HG02870 (cell line): ENCODE results near the gene EXT2.

Source experiments
- ATAC-seq: cut with Tn5 transposase; IDR thresholded peaks from one replicate; pipeline ENCODE4 v1.9.1; 2021; ENCODE audit warnings: mild to moderate bottlenecking, moderate library complexity; ENCODE audit not compliant: unreplicated experiment

EXT2 gene

DNA sequence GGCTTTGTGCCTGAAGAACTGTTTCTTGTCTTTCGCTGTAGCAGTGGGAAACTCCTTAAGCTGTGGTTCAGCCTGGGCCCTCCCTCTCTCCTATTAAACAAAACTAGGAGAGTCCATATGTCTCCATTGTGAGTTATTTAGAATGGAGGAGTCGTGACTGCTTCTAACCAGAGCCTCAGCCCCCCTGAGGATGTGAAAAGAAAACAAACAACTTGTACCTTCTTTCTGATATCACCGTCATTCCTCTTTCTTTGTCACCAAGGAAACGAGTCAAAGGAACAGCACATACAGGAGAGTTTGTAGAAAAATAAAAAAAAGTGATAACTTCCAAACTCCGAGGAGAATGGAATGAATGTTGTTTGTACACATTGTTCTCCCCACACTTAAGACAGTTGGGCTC is 11.6 kb upstream of the EXT2 start:
- ATAC-seq = no peak

DNA sequence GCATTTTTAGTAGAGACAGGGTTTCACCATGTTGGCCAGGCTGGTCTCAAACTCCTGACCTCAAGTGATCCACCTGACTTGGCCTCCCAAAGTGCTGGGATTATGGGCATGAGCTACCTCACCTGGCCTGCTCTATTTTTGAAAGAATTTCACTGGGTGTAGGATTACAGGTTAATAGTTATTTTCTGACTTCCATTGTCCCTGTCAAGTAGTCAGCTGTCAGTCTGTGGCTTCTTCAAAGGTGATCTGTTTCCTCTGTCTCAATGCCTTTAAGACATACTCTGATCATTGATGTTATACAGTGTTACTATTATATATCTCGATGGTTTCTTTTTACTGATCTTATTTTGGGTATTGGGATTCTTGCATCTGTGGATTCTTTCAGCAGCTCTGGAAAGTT is 10.1 kb upstream of the EXT2 start:
- no peak for ATAC-seq

DNA sequence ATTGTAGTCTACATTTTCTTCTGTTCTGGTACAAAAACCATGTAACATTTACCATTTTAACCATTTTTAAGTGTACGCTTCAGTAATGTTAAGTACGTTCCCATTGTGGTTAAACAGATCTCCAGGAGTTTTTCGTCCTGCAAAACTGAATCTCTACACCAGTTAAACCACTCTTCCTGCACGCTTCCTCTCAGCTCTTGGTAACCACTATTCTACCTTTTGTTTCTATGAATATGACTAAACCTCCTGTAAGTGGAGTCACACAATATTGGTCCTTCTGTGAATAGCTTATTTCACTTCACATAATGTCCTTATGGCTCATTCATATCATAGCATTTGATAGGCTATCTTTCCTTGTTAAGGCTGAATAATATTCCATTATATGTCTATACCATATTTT is 7.1 kb upstream of the EXT2 start:
- ATAC-seq = no peak

DNA sequence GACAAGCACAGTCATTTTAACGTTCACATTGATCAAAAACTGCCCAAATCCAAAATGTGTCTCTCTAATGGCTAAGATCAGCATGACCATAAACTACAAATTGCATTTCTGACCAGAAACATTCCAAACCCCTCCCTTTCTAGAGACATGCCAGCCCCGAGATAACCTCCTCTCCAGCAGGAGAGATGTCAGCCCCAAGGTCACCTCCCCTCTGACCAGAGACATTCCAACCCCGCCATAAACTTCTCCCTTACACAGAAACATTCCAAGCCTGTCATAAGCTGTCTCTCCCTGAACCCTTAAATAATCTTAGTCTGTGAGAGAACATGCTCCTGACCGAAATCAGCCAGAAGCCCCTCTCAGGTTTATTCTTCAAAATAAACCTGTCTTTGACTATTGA is 6.6 kb upstream of the EXT2 start:
- no peak for ATAC-seq

DNA sequence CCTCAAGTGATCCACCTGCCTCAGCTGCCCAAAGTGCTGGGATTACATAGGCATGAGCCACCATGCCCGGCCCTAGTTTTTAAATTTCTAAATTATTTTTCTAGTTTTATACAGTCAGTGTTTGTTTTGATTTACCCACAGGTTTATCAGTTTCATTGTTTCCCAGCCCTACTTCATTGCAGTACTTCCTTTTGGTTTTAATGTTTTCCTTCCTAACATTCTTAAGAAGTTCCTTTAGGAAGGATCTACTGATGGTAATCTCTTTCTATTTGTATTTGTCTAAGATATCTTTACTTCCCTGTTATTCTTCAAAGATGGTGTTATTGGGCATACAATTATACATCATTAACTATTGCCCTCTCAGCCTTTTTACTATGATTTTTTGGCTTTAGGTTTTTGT is 4.9 kb upstream of the EXT2 start:
- ATAC-seq = no peak

DNA sequence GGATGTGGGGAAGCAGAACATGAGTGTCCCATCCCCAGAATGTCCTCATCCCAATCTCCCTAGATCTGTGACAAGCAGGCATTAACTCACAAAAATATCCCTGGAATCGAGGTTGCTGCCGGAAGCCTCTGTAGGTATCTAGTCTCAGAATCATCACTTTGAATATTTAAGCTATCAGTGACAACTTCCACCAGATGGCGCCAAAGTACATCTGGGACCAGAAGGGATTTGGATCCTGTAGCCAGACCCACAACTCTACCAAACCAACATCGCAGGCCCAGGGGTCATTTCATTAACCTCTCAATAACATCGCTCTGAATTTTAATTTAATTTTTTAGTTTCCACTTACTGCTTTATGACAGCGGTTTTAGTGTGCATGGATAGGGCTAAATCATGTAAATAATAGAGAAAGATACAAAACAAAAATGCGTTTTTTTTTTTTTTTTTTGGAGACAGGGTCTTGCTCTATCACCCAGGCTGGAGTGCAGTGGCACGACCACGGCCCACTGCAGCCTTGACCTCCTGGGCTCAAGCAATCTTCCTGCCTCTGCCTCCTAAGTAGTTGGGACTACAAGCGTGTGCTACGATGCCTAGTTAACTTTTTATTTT is 1.1 kb upstream of the EXT2 start:
- ATAC-seq = peak; percentile 47

DNA sequence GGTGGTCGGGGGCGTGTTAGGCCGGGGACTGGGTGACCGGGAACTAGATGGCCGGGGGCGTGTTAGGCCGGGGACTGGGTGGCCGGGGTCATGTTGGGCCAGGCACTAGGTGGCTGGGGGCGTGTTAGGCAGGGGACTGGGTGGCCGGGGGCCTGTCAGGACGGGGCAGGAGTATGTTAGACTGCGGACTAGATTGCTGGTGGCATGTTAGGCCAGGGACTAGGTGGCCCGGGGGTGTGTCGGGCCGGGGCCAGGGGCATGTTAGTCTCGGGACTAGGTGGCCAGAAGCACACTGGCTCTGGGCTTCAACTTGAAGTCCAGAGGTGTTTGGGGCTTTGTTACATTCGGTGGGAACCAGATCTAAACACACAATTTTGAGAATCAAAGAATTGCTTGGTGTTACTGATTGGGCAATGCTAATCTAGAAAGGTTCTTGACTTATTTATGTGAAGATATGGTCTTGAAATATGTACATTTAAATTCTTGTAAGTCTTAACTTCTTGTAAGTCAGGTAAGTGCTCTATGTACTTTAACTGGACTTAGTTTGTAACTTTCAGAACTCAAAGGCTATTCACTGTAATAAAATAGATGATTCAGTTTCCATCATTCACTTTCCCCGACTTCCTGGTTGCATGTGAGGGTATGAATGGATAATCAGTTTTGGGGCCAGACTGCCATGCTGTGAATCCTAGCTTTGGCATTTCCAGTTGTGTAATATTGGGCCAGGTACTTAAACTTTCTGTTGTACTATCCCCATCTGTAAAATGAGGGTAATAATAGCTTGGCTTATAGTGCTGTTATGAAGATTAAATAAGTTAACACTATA is 1.1 kb downstream of the EXT2 start:
- no peak for ATAC-seq

DNA sequence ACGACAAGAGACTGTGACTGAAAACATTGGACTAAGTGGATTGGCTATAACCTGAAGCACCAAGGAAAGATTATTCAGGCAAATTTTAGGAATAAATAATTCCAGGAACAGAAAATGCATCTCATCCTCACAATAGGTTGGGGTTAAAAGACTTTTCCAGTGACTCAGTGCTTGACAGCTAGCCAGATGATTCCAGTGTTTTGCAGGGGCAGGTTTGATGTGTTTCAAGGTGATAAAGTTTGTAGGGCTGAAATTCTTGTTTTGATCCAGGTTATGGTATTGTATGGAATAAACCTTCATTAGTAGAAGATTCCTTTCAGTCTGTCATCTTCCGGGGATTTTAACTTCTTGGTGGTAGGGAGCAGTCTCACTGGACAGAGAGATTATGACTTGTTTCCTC is 2.3 kb downstream of the EXT2 start:
- ATAC-seq = no peak

DNA sequence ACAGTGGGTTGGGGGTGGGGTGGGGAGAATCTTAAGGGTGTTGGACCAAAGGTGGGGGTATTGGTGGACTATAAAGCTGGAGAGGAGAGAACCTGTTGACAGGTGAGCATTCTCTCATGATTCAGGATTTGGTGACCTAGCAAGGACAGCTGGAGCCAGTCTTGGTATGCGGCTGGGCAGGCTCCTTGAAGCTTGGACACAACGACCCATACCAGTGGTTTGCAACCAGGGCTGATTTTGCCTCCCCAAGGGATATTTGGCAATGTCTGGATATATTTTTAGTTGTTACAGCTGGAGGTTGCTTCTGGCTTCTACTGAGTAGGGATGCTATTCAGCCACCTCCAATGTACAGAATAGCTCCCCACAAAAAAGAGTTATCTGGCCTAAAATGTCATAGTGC is 5.6 kb downstream of the EXT2 start:
- no peak for ATAC-seq

DNA sequence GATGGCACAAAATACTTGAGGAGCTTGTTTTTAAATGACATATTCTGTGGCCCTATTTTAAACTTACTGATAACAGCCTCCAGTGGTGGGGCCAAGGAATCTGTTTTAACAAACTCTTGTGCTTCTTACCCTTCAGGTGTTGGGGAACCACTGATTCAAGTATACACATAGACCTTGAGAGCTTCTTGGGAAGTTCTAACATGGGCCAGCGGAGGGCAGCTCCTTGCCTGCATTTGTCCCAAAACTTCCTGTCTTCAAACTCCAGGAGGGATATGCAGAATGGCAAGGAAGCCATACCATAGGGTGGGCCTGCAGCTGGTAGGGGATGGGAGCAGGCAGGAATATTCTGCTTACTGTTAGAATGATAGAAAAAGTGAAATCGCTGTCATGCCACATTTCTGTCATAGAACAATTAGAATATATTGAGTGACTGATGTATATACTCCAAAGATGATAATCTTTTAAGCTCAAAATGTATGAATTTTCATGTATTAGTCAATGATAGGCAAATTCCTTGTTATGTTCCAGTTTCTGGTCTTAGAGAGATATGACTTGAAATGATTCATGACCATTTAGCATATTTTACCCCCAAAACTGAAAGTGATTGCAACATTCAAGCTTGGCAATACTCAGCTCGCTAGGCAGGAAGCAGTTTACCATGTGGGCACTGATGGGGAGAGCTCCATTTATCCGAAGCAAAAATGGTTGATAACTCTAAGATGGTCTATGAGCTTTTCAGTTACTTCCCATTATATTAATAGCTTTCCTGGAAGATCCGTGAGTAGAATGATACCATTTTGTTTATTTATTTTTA is 9.2 kb downstream of the EXT2 start:
- ATAC-seq = no peak

DNA sequence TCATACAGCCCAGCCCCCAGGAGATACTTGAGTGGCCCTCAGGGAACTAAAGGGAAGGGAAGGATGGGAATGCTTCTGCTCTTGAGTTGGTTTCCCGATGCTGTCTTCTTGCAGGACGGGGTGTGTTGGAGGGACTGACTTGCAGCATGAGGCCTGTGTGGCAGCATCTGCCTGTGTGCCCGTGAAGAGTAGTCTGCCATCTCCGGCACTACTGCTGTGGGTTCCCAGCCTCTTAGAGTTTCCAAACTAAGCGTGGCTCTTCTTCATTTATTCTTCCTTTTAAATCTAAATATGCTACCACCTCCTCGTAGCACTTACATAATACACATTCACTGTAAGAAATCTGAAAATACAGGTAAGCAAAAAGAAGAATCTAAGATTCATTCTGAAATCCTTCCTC is 12.8 kb downstream of the EXT2 start:
- ATAC-seq = no peak

DNA sequence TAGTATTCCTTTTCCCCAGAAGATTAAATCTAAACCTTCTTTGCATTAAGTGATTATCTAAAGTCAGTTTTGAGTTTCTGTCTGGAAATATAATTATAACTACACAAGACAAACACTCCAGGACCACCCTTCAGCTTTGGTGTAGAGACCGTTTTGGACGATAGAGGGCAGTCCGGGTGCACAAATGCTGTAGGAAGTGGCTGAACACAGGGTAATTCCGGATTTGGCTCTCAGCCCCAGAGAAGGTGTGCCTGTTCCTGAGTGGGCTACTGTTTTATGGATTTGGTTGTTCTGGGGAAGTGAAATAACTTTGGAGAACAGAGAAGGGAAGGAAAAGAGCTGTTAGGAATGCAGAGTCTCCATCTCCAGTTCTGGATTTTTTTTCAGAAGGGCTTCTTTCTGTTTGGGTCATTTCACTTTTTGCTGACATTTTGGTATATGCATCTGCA is 14.8 kb downstream of the EXT2 start:
- peak; percentile 90 for ATAC-seq

DNA sequence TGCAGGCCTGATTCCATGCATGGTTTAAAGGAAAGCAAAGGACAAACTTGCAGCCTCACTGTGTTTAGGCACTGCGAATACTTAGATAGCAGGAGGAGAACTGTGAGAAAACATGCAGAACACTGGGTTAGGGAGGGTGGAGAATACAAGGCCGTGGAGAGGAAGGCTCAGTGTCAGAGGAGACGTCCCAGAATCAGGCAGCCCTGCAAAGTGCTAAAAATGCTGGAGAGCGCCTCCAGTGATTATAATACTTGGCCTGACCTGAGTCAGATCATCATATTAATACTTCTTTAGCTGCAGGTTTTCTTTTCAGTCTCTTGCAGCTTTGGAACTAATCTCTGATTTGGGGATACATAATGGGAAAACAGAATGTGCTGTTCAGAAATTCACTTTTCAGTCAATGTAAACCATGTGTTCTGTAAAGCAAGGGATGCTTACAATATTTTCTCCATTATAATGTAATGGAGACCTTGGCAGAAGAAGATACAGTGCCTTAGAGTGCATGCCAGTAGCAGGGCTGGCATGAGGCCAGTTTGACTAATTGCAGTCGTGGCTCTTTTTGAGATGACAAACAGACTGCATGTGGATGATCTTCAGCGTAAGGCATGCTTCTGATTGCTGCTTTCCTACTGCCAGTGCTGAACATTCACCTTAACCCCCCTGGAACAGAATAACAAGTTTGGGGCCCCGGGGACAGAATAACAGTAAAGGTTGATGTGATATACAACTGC is 16.8 kb downstream of the EXT2 start:
- ATAC-seq = no peak

DNA sequence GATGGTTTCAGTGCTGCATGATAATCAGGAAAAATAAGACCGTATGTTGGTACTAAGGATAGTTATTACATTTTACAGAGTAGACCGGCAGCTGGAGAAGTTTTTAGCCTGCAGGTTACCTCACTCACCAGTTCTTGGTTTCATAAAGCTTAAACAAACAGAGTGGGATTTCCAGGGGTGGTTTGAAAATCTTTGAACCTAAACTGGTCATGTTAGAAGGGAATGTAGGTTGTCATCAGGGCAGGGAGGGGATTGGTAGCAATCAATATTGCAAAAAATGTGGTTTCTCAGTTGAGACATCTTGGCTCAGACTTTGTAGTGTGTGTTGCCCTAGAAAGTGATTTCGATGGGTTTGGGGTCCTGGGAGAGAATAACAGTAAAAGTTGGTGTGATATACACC is 17.5 kb downstream of the EXT2 start:
- ATAC-seq = no peak

DNA sequence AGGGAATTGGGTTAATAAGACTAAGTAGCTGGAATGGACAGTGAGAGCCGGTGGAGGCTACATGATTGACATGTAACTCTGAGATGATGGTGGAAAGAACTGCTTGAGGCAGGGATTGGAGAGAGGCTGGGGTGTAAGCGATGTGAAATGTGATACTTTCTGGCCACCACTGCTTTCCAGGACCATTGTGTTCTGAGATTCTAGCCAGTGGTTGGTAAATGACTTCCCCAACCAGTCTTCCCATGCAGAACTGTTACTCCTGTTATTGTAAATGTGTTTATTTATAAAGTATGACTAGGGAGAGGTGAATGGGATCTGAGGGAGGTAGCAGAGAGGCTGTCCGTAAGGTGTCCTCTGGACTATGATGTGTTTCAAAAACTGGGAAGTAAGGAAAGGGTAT is 18.1 kb downstream of the EXT2 start:
- ATAC-seq = no peak

DNA sequence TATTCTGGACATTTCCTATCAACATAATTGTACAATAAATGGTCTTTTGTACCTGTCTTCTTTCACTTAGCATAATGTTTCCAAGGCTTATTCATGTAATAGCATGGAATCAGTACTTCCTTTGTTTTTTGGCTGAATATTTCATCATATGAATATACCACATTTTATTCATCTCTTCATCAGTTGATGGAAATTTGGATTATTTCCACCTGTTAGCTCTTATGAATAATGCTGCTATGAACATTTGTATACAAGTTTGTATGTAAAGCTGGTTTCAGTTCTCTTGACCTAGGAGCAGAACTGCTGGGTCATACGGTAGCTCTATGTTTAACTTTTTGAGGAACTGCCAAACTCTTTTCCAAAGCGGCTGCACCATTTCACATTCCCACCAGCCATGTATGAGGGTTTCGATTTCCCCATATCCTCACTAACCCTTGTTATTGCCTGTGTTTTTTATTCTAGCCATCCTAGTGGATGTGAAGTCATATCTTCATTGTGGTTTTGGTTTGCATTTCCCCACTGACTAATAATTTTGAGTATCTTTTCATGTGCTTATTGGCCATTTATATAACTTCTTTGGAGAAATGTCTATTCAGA is 20.9 kb downstream of the EXT2 start:
- no peak for ATAC-seq

DNA sequence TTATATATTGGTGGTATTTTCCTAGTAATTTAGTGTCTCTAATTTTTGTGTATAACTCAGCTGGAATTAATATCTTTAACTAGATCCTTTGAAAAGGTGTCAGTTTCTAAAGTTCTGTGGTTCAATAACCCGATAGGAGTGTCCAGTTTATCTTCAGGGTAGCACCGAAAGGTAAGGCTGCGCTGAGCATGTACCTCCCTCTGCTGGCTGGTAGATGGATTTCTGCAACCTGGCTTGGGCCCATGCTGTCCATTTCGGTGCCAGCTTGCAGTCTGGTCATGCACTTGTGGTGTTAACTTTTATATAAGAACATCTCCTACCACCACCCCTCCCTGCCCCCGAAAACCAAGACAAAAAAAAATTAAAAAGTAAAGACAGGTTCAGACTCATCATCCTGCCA is 24.7 kb downstream of the EXT2 start:
- ATAC-seq = no peak

DNA sequence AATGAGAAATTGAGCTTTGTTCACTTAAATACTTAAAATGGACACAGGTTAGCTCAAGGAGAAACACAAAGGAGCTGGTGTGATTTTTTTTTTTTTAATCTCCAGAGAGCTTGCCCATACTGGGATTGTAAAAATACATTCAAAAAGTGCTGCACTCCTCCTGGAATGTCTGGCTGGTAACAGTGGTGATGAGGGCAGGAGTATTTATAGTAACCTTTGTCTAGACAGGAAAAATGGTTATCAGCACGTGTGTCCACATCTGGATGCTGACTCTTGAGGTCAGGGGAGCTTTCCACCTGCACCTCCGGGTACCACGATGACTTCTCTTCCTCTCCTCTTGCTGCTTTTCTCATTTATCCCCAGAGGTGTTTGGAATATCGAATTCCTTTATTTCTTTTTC is 30.1 kb downstream of the EXT2 start:
- ATAC-seq = no peak

DNA sequence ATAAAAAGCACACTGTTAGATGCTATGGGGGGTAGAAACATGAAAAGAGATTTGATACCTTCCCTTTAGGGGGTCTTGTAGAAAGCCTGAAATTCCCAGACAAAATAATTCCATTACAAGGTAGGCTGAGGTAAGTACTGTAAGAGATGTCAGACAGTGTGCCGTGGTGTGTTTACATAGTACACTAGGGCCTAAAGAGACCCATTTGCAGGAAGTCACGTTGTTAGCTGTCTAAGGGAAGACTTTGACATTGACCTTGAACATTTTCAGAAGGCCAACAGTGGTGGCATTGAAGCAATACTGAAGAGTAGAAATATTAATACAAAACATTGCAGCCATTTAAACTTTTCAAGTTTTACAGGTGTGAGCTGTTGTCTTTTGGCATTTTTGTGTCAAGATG is 30.8 kb downstream of the EXT2 start:
- ATAC-seq = no peak

DNA sequence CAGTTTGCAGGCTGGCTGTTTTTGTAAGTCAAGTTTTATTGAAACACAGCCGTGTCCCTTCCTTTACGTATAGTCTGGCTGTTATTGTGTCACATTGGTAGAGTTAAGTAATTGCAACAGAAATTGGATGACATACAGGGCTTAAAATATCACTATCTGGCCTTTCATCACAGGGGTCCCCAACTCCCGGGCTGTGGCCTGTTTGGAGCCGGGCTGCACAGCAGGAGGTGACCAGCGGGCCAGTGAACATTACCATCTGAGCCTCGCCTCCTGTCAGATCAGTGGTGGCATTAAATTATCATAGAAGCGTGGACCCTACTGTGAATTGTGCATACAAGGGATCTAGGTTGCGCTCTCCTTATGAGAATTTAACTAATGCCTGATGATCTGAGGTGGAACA is 31.7 kb downstream of the EXT2 start:
- ATAC-seq = no peak

DNA sequence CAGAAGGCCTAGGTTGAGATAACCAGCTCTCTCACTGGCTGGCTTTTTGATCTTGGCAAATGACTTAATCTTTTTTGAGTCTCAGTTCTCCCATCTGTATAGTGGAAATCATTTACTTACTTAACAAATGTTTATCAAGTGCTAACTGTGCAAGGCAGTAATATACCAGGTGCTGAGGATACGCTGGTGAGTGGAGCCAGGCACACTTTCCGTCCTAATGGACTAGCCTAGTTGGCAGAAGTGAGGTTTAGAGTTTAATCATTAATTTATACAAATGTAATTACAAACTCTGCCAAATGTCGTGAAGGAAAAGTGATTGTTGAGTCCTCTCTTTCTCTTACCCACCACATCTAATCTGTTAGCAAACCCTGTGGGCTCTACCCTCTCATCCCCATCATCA is 33.3 kb downstream of the EXT2 start:
- ATAC-seq = no peak
